Measurements from ENCODE around the gene CYP2W1. TPM values are rescaled to one million over a fixed set of nuclear protein-coding genes. Genes with fewer than 3 reads are reported as not detected.
"Not testable (repeated sequence)": the region's sequence is repeated elsewhere in the genome, so short reads cannot be mapped to it uniquely, and the experiment has no call there.

The CYP2W1 gene
- total RNA-seq, 2 donors from 2014 or later = not detected

GRCh38 chr7:996079-996872, 13.3 kb downstream of the CYP2W1 start:
- H3K4me3 Mint-ChIP-seq = no peak overlapping the region
- no peaks in the 10 kb centered on the region for H3K36me3 Mint-ChIP-seq (ENCODE audit: low read depth)
- H3K9me3 ChIP-seq (ENCODE audit: control insufficient read depth, low read length, poor library complexity, severe bottlenecking) = no peaks in the 10 kb centered on the region
- no peak for DNase-seq
- ATAC-seq = no peak
- no peak overlapping the region for H3K27ac Mint-ChIP-seq
- H3K4me1 Mint-ChIP-seq = peaks cover 4% of the 10 kb centered on the region
- H3K27me3 Mint-ChIP-seq = no peaks in the 10 kb centered on the region

- ATAC-seq (no peak), DNase-seq (no peak)
- H3K9me3 ChIP-seq (ENCODE audit: control insufficient read depth, low read length, poor library complexity, severe bottlenecking) = no peaks in the 10 kb centered on the region
- H3K36me3 Mint-ChIP-seq (ENCODE audit: low read depth) = no peaks in the 10 kb centered on the region
- no peaks in the 10 kb centered on the region for H3K27me3 Mint-ChIP-seq
- H3K27ac Mint-ChIP-seq = no peak overlapping the region
- no peak overlapping the region for H3K4me3 Mint-ChIP-seq
- peaks cover 4% of the 10 kb centered on the region for H3K4me1 Mint-ChIP-seq
Measured at GRCh38 chr7:997404-998395, 14.7 kb downstream of the CYP2W1 start.

DNA sequence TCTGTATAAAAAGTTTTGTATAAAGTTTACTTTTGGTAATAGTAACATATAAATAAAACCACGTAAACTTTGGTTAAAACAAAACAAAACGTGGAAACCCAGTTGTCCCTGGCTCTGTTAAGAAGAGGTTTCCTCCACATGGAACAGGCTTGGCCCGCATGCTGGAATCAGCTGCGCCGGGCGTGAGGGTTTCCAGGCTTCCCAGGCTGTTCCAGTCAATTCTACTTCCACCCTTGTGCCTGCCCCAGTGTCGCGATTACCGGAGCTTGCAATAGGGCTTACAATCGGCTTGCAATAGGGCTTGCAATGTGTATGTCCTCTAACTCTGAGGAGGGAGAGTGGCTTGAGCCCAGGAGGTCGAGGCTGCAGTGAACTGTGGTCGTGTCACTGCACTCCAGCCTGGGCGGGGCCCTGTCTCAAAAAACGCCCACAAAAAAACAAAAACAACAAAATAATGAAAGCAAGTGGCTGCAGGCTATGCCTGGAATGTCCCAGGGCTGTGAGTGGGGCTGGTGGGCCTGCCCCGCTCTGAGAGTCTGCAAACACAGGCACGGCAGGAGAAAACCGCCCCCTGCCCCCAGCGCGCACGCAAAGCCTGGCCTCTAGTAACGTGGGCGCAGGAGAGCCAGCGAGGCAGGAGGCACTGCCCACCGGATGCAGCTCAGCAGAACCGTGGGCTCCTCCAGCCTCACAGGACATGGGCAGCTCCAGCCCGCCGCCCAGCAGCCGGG, 16.3 kb downstream of the CYP2W1 start:
- H3K27me3 Mint-ChIP-seq = no peaks in the 10 kb centered on the region

DNA sequence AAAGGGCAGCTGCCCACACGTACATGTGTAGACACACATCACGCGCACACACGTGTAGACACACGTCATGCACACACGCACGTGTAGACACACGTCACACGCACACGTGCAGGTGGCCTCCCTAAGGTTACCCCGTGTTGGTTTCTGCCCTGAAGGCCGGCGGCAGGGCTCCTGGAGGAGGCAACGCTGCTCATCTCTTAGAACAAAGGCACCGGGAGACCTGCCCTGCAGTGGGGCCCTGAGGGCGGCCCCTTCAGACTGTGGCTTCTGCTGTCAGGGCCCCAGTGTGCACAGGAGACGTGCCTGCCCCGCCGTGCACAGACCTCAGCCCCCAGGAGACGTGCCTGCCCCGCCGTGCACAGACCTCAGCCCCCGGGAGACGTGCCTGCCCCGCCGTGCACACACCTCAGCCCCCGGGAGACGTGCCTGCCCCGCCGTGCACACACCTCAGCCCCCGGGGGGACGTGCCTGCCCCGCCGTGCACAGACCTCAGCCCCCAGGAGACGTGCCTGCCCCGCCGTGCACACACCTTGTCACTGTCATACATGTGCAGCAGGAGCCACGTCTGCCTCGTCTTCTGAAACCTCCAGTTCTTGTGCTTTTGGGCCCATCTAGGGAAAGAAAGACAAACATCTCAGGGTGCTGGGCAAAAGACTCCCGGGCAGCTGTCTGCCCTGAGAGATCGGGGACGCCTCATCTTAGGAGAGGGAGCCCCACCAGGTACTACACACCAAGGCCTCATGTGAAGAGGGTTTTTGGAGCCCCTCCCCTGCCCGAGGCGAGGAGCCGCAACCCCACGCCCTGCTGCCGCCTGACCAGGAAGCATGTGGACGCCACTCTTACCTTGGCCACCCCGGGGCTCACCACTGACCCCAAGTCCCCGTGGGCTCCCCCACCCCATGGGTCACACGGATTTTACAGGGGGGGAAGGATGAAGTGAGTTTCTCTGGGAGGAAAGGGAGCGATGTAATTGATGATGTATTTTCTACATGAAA, 17.3 kb downstream of the CYP2W1 start:
- ATAC-seq = no peak
- Mint-ChIP-seq H3K36me3 (ENCODE audit: low read depth) (no peaks in the 10 kb centered on the region), H3K27ac (no peak overlapping the region)

More for the DNA sequence above, 16.3 kb downstream of the CYP2W1 start:
- DNase-seq (no peak), ATAC-seq (no peak)
- no peaks in the 10 kb centered on the region for H3K4me1 Mint-ChIP-seq
- H3K36me3 Mint-ChIP-seq (ENCODE audit: low read depth) = no peaks in the 10 kb centered on the region
- H3K4me3 Mint-ChIP-seq = no peak overlapping the region
- H3K27ac Mint-ChIP-seq = no peak overlapping the region
- no peaks in the 10 kb centered on the region for H3K9me3 ChIP-seq (ENCODE audit: control insufficient read depth, low read length, poor library complexity, severe bottlenecking)

GRCh38 chr7:1001069-1001770, 18.2 kb downstream of the CYP2W1 start:
- not testable (repeated sequence) for H3K36me3 Mint-ChIP-seq (ENCODE audit: low read depth); H3K4me1 Mint-ChIP-seq; H3K9me3 ChIP-seq (ENCODE audit: control insufficient read depth, low read length, poor library complexity, severe bottlenecking); H3K27ac Mint-ChIP-seq; H3K27me3 Mint-ChIP-seq; DNase-seq; ATAC-seq; H3K4me3 Mint-ChIP-seq

More for the DNA sequence above, 17.3 kb downstream of the CYP2W1 start:
- no peak for DNase-seq
- H3K4me3 Mint-ChIP-seq = no peak overlapping the region
- H3K9me3 ChIP-seq (ENCODE audit: control insufficient read depth, low read length, poor library complexity, severe bottlenecking) = no peaks in the 10 kb centered on the region
- no peaks in the 10 kb centered on the region for H3K4me1 Mint-ChIP-seq
- H3K27me3 Mint-ChIP-seq = no peaks in the 10 kb centered on the region

GRCh38 chr7:1002026-1002425, 19.0 kb downstream of the CYP2W1 start:
- DNase-seq; H3K27me3 Mint-ChIP-seq; H3K27ac Mint-ChIP-seq; H3K4me1 Mint-ChIP-seq; ATAC-seq; H3K4me3 Mint-ChIP-seq; H3K9me3 ChIP-seq (ENCODE audit: control insufficient read depth, low read length, poor library complexity, severe bottlenecking); H3K36me3 Mint-ChIP-seq (ENCODE audit: low read depth): not testable (repeated sequence)

DNA sequence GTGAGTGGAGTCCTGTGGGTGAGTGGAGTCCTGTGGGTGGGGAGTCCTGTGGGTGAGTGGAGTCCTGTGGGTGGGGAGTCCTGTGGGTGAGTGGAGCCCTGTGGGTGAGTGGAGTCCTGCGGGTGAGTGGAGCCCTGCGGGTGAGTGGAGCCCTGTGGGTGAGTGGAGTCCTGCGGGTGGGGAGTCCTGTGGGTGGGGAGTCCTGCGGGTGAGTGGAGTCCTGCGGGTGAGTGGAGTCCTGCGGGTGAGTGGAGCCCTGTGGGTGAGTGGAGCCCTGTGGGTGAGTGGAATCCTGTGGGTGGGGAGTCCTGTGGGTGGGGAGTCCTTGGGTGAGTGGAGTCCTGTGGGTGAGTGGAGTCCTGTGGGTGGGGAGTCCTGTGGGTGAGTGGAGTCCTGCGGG, 19.5 kb downstream of the CYP2W1 start:
- H3K4me3 Mint-ChIP-seq; H3K36me3 Mint-ChIP-seq (ENCODE audit: low read depth); DNase-seq; H3K27ac Mint-ChIP-seq; H3K27me3 Mint-ChIP-seq; H3K4me1 Mint-ChIP-seq; ATAC-seq; H3K9me3 ChIP-seq (ENCODE audit: control insufficient read depth, low read length, poor library complexity, severe bottlenecking): not testable (repeated sequence)

- H3K4me3 Mint-ChIP-seq = no peak overlapping the region
- H3K27ac Mint-ChIP-seq = no peak overlapping the region
- H3K9me3 ChIP-seq (ENCODE audit: control insufficient read depth, low read length, poor library complexity, severe bottlenecking) = no peaks in the 10 kb centered on the region
- ATAC-seq (peak; percentile 57), DNase-seq (no peak)
- H3K27me3 Mint-ChIP-seq = no peaks in the 10 kb centered on the region
- no peaks in the 10 kb centered on the region for H3K4me1 Mint-ChIP-seq
- peaks cover 4% of the 10 kb centered on the region for H3K36me3 Mint-ChIP-seq (ENCODE audit: low read depth)
Measured at GRCh38 chr7:1004018-1004852, 21.3 kb downstream of the CYP2W1 start.

DNA sequence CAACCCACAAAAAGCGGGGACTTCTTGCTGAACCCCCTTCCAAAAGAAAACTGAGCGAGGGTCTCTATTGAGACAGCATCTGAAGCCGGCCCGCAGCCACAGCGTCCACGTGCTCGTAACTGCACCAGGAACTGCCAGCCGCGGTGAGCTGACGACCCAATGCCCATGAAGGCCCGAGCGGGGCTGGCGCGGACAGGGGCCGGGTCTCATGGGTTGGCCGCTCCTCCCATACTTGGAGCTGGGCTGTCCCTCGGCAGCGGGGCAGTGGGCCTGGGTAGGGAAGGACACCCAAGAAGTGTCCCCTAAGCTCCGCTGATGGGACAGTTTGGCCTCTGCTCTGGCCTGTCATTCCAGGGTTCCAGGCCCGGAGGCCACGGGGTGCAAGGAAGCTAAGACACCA, 22.3 kb downstream of the CYP2W1 start:
- H3K4me1 Mint-ChIP-seq = no peaks in the 10 kb centered on the region
- no peak for DNase-seq
- no peak overlapping the region for H3K27ac Mint-ChIP-seq
- no peak for ATAC-seq
- no peaks in the 10 kb centered on the region for H3K9me3 ChIP-seq (ENCODE audit: control insufficient read depth, low read length, poor library complexity, severe bottlenecking)
- no peak overlapping the region for H3K4me3 Mint-ChIP-seq
- peaks cover 4% of the 10 kb centered on the region for H3K36me3 Mint-ChIP-seq (ENCODE audit: low read depth)
- no peaks in the 10 kb centered on the region for H3K27me3 Mint-ChIP-seq

GRCh38 chr7:1007901-1008300, 24.9 kb downstream of the CYP2W1 start:
- no peak overlapping the region for H3K27ac Mint-ChIP-seq
- DNase-seq (no peak), ATAC-seq (no peak)
- H3K4me3 Mint-ChIP-seq = no peak overlapping the region
- no peaks in the 10 kb centered on the region for H3K9me3 ChIP-seq (ENCODE audit: control insufficient read depth, low read length, poor library complexity, severe bottlenecking)
- peaks cover 9% of the 10 kb centered on the region for H3K4me1 Mint-ChIP-seq
- no peaks in the 10 kb centered on the region for H3K27me3 Mint-ChIP-seq
- H3K36me3 Mint-ChIP-seq (ENCODE audit: low read depth) = peaks cover 4% of the 10 kb centered on the region

DNA sequence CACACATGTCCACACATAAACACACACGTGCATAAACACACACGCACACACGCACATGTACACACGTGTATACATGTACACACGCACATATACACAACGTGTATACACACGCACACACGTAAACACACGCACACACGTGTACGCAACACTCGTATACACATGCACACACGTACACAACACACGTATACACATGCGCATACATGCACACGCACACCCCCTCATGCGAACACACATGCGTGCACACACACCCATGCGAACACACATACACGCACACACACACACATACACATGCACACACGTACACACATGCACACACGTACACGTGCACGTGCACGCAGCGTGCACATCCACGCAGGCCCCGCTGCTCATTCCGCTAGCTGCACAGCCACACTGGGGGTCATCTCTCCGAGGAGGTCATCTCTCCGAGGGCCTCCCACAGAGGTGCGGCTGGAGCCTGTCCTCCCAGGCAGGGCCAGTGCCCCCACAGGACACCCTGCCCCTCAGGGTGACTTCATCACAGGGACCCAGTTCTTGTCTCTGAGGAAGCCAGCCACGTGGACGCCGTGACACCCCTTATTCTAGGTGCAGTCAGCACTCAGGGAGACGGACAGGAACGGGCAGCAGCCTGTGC, 25.9 kb downstream of the CYP2W1 start:
- no peaks in the 10 kb centered on the region for H3K9me3 ChIP-seq (ENCODE audit: control insufficient read depth, low read length, poor library complexity, severe bottlenecking)
- no peak overlapping the region for H3K4me3 Mint-ChIP-seq
- ATAC-seq (no peak), DNase-seq (no peak)
- no peak overlapping the region for H3K27ac Mint-ChIP-seq
- H3K36me3 Mint-ChIP-seq (ENCODE audit: low read depth) = peaks cover 4% of the 10 kb centered on the region
- no peaks in the 10 kb centered on the region for H3K27me3 Mint-ChIP-seq
- H3K4me1 Mint-ChIP-seq = peaks cover 13% of the 10 kb centered on the region

All from T-helper 17 cell (primary cell).